ENCODE results near the gene PSAP.

PSAP gene

DNA sequence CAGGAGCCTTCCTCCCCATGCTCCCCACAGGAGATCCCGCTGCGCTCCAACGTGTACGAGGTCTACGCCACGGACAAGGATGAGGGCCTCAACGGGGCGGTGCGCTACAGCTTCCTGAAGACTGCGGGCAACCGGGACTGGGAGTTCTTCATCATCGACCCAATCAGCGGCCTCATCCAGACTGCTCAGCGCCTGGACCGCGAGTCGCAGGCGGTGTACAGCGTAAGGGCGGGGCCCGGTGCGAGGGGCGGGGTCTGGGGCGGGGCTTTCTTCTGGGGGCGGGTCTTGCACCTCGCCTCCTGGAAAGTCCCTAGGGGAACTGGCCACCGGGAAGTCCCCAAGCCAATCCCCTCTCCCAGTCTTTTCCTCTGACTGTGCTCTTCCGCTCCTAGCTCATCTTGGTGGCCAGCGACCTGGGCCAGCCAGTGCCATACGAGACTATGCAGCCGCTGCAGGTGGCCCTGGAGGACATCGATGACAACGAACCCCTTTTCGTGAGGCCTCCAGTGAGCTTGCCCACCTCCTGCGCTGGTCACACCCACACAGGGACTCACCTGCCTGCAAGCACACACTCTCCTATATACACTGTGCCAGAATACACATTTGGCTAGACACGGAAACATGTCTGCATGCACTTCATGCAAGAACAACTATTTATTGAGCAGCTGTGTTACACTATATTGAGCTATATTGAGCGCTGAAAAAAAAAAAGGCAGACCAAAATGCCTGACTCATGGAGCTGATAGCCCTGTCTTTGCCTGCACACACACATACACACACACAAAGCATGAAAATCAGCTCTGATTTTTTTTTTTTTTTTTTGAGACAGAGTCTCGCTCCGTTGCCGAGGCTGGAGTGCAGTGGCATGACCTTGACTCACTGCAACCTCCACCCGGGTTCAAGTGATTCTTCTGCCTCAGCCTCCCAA, 45.0 kb downstream of the PSAP start:
- no peak for DNase-seq

DNA sequence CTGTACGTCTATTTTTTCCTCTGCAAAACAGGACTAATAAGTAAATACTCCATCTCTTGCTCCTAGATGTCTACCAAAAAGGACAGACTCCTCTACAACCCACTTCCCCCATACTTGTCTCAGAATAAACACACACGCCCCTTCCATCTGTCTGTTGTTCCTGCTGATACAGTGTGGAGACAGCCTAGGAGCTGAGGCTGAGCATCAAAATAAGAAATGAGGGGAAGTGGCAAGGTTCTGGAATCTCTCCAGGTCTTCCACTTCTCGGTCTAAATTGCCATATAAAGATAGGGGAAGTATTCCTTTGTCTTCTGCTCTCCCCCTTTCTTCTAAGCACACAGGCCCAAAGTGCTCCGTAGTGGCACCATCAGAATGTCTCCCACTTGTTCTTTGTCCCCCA, 47.0 kb downstream of the PSAP start:
- DNase-seq = no peak

DNA sequence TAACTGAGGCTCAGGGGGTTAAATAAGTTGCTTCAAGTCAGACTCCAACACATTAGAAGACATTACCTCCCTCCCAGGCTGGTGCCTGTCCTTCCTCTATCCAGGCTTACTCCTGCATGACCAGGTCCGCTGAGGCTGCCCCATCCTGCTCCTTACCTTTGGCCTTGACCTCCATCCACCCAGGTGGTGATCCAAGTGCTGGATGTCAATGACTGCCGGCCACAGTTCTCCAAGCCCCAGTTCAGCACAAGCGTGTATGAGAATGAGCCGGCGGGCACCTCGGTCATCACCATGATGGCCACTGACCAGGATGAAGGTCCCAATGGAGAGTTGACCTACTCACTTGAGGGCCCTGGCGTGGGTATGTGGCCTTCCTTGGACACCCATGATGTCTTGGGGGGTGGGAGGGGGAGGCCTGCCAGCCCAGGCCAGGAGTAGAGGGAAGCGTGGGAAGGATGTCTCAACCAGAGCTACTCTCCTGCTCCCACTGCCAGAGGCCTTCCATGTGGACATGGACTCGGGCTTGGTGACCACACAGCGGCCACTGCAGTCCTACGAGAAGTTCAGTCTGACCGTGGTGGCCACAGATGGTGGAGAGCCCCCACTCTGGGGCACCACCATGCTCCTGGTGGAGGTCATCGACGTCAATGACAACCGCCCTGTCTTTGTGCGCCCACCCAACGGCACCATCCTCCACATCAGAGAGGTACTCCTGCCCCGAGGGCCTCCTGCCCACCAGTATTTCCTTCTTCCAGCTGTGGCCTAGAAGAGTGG, 48.1 kb downstream of the PSAP start:
- DNase-seq = no peak

DNA sequence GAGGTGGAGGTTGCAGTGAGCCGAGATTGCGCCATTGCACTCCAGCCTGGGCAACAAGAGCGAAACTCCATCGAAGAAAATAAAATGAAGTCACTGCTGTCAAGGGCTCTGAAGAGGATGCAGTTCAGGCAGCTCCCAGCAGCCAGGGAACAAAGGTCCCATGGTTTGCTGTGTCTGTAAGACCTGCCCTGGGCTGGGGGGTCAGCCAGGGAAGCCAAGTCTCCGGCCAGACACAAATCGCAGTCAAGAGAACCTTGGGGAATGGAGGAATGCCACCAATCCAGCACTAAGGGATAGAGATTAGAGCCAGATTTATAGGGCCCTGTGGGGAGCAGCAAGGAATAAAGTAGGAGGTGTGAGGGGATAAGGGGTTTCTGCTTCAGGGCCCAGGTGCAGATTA, 48.8 kb downstream of the PSAP start:
- no peak for DNase-seq

DNA sequence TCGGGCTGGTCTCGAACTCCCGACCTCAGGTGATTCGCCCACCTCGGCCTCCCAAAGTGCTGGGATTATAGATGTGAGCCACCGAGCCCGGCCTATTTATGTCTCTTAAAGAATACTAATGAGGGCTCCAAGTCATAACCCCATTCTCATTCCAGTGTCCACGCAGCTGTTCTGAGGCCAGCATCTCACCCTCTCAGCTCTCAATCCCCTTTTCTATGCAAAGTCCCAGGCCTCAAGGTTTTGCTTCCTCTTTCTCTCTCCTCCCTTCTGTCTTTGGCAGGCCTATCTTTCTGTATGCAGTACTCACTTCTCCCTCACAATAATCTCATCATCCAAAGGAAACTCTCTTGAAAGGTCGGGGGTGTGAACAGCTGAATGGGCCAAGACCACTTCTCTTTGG, 49.7 kb downstream of the PSAP start:
- DNase-seq = no peak

DNA sequence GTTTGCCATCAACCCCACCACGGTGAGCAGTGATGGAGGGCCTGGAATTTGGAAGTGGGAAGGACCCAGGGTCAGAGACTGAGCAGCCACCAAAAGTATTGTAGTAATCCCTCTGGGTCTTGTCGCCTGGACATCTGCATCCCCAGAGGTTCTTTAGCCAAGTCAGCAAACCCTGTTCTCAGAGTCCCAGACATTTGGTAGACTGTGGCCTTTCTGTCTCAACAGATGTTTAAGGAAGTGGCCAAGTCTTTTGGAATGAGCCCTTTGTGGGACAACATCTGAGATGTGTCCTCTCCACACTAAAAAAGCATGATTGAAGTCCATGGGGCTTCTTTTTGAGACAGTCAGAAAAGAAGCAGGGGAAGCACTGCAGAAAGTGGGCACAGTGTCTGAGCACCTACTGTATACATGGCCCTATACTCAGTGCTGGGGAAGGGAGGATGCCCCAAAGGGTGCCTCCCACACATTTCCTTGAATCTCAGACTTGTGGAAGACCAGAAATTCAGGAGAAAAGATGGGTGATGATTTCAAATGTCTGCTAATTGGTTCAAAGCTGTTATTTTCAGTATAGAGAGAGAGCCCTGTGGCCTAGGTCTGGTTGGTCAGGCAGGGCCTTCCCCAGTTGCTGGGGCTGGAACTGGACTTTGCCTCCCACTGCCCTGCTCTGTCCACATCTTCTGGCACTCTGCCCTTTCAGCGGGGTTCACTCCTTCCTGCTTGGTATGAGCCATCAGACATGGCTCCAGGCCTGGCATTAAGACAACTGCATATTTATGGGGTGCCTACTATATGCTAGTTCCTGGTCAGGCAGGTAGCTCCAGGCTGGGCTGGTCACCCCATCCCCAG, 51.2 kb downstream of the PSAP start:
- DNase-seq = no peak

DNA sequence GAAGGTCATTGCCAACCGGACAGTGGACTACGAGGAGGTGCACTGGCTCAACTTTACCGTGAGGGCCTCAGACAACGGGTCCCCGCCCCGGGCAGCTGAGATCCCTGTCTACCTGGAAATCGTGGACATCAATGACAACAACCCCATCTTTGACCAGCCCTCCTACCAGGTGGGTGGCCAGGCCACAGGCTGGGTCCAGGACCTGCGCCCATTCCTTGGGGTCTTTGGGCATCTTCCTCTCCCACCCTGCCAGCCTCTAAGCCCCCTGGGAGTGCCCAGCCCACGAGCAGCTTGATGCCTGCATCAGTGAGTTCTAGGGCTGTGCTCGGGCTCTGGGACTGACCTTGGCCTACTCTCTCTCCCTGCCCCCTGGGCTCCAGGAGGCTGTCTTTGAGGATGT, 51.9 kb downstream of the PSAP start:
- DNase-seq = no peak

DNA sequence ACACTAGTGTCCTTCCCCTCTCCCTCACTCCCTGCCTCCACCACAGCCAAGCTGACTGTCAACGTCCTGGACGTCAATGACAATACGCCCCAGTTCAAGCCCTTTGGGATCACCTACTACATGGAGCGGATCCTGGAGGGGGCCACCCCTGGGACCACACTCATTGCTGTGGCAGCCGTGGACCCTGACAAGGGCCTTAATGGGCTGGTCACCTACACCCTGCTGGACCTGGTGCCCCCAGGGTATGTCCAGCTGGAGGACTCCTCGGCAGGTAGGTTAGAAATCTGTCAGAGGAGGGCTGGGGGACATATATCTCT, 52.8 kb downstream of the PSAP start:
- DNase-seq = no peak

DNA sequence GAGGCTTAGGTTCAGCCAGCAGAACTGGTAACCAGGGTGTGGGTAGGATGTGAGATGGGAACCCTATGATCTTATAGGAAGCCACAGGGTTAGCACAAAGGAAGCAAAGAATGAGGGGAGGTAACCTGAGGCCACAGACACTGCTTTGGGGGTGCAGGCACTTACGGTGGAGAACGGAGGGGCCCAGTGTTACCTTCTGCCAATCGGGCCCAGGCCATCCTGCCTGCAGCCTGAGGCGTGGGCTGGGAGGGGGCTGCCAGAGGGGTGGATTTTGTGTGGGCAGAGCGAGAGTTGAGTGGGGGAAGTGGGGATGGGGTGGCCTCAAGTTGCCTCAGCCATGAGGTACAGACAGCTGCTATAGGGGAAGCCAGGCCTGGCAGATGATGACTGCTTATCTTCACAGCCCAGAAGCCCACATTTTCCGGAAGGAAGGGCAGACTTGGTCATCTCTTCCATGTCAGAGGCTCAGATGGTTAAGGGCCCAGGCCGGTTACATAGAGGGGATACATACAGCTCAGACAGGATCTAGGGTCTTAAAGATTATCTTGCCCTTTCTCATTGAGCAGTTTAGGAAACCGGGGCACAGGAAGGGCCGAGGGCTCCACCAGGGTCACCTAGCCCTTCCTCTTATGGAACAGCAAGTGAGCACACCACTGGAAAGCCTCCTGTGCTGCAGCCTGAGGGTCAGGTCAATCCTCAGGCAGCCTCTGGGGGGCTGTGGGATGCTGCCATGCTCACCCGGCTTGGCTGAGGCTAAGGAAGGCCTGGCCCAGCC, 53.3 kb downstream of the PSAP start:
- no peak for DNase-seq

DNA sequence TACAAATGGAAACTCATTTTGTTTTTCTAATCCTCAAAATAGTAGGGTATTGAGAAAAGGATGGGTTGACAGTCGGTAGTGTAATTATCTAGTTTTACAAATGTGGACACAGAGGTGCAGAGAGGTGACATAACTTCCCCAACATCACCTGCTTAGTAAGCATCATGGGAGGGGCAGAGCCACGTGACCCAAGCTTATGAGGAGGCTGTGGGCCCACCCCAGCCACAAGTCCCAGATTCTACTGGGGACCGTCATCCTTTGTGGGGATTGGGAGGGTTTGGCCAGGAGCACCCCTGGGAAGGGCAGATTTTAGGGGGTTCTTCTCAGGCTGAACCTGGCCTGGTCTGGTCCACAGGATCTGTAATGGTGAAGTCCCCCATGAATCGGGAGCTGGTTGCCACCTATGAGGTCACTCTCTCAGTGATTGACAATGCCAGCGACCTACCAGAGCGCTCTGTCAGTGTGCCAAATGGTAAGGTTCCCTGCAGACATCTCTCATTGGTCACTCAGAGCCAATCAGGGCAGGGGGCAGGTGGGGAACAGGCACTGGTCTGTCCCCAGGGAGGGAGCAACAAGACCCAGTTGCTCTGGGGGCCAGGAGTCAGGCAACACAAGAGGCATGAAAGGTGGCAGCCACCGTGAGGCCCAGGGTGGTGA, 54.2 kb downstream of the PSAP start:
- DNase-seq = no peak

DNA sequence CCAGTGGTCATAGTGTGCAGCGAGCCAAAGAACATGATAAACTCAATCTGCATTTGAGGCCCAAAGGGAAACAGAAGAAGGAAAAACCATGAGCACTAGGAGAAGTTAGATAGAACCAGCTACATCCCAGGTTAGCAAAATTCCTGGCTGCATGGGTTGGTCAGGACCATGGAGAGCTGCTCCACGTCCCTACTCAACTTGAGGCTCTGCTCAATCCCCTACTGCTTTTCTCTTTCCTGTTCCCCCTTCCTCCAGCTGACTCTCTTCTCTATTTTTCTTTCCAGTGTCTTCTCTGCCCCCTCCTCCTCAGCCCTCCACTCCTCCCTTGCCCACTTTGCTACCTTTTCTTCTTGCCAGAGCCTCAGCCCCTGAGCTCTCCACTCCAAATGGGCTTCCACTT, 55.8 kb downstream of the PSAP start:
- DNase-seq = no peak

DNA sequence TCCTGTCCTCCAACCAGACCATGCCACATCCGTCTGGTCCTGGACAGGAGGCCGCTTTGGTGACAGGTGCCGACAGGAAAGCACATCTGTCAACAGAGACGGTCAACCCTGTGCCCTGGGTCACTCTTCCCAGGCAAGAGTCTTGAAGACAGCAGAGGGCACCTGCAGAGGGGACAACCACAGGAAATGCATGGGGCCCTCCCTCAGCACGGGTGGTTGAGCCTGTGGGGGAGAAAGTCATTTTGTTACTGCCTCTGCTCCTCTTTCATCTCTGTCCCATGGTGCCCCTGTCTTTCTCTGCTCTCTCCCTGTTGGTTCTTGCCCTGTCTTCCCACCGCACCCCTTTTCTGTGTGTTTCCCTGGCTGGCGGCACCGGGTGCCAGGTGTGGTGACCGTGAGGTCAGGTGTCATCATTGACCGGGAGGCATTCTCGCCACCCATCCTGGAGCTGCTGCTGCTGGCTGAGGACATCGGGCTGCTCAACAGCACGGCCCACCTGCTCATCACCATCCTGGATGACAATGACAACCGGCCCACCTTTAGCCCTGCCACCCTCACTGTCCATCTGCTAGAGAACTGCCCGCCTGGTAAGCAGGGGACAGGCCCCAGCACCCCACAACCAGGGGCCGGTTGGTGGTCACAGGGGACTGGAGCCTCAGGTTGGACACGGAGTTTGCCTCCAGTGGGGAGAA, 60.2 kb downstream of the PSAP start:
- no peak for DNase-seq

DNA sequence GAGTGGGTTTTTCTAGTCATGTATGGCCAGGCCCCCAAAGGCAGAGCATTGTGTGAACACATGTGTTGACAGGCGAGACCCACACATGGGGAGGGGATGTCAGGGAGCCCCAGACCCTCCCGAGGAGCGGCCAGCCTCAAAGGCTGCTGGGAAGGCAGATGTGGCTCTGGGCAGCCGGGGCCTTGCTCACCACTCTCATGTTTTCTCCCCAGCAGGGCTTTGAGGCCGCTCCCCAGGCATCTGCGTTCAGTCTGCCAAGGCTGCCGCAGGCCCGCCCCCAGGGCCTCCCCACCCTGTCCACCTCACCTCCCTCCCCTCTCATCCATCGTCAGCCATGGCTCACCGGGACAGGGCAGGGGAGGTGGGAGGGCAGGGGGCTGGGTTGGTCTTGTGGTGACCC, 61.2 kb downstream of the PSAP start:
- DNase-seq = no peak

DNA sequence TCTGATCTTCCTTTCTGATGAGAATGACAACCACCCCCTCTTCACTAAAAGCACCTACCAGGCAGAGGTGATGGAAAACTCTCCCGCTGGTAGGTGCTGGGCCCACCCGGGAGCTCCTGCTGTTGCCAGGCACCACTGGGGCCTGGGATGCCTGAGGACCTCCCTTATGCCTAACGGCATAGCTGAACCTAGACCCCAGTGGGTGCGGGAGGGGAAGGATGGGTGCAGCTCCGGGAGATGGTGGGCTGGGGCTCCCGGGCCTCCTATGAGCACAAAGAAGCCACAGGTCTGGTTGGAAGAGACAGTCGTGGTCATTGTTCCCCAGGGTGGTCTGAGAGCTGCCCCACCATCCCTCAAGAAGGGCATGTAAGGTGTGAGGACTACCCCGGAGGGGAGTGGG, 62.1 kb downstream of the PSAP start:
- DNase-seq = no peak

DNA sequence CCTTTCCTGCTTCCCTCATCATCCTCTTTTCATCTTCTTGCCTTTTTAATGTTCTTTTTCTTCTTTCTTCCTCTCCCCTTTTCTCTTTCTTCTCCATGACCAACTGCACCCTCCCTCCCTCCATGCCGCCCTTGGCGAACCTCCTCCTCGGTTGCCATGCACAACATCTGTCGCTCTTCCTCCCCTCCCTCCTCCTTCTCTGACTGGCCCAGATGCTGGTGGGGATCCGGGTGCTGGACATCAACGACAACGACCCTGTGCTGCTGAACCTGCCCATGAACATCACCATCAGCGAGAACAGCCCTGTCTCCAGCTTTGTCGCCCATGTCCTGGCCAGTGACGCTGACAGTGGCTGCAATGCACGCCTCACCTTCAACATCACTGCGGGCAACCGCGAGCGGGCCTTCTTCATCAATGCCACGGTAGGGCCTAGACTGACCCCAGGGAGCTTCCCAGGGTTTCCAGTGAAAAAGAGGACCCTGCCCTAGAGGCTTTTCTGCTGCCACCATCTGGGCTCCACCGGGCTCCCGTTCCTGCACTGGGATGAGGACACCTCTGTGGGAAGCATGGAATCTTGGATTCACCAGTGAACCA, 66.3 kb downstream of the PSAP start:
- no peak for DNase-seq

DNA sequence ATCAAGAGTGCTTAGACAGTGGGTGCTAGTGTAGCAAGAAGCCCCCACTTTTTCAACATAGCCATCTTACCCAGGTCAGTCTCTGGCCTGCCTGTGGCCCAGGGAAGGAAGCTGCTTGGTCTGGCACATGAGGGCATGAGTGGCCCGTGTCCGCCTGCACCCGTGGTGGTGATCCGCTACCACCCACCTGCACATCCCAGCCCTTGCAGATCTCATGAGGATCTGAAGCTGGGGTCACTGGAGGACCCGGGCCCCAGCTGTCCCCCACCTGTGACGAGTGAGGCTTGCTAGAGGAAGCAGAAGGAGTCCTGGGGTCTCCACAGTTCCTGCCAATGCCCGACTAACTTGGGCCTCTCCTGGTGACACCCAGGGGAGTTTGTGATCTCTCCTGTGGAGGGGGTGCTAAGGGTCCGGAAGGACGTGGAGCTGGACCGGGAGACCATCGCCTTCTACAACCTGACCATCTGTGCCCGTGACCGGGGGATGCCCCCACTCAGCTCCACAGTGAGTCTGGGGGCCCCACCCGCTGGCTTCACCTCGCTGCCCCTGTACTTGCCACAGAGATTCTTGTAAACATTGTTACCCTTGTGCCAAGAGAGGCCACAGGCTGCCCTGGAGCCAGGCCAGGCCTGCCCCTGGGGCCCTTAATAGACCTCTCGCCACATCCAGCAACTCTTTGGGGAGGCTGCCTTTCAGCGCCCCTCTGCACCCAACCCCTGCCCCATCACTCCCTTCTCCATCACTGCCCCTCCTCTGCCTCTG, 67.0 kb downstream of the PSAP start:
- DNase-seq = no peak

DNA sequence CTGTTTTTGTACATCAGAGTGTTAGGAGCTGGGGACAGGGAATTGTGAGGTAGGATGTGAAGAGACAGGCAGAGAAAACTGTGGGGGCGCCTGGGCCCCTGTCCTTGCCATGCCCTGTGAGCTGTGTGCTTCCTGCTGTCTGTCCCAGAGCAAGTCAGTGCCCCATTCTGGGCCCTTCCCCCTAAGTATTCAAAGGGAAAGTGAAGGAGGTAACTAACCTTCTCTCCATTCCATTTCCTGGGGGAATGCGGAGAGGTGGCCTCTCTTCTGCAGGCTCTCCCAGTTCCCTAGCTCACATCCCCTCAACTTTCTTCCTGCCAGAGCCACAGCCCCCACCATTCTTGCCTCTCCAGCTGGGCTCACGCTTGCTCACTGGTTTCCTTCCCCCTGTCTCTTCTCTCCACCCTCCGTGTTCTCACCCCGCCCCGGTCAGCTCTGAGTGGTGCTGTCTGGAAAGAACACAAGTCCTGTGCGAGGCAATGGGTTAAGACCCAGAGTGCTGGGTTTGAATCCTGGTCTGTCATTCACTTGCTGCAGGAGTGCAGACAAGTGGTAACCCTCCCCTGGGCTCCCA, 68.0 kb downstream of the PSAP start:
- no peak for DNase-seq

DNA sequence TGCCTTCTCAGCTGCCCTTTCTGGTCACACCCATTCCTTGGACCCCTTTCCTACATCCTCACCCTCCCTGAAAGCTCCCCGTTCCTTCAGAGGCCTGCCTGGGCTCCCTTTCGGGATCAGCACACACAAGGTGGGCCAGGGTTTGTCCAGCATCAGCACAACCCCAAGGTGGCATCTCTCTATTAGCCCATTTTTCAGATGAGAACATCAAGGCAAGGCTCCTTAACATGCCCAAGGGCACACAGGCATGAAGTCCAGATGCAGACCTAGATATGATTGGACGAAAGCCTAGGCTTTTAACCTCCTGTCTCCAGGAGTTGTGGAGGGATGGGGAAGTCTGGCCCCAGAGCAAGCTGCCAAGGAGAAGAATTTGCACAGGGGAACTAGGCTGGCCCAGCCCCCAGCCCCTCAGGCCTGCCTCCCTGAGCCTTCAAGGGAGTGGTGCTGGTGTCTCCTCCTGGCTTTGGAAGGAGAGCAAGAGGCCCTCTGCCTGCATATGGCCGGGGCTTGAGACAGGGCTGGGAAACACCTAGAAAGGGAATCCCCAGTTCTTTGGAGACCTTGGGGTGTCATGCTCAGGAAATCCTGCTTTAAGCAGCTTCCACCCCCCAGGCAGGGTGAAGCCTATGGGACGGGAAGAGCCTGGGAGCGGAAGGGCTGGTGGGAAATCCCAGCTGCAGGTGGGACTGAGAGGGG, 68.7 kb downstream of the PSAP start:
- no peak for DNase-seq

DNA sequence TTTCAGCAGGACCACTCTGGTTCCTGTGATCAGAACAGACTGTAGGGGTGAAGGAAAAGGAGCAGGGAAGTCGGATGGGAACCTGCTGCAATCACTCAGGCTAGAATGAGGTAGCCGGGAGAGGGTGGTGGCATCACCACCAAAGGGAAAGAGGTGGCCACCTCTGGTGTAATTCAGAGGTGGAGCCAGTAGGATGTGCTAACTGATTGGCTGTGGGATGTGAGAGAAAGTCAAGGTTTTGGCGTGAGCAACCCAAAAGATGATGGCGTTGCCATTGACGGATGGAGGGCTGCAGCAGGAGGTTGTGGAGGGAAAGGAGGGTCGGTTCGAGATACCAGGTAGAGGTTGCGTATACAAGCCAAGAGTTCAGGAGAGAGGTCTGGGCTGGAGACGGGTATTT, 70.3 kb downstream of the PSAP start:
- no peak for DNase-seq
